Stimulated activated CD8-positive, alpha-beta memory T cell treated with anti-CD3 and anti-CD28 coated beads, Interleukin-2, amount 100 ng/mL, for 1 hour (primary cell): ENCODE measurements around the gene EIF4B.
"Not testable (repeated sequence)": the region's sequence is repeated elsewhere in the genome, so short reads cannot be mapped to it uniquely, and the experiment has no call there.

Experiments used
- DNase-seq, 2 donors: peaks; one replicate each; pipeline ENCODE4 v3.0.0-alpha.2; 2020; ENCODE audit warnings: low read depth in 2 of 2

EIF4B gene

GRCh38 chr12:53004178-53004577 lies 2.1 kb upstream of the EIF4B start:
- no peak for DNase-seq

- no peak for DNase-seq
Observed at GRCh38 chr12:53004582-53004981, 1.7 kb upstream of the EIF4B start.

GRCh38 chr12:53005215-53005985 lies 856 bp upstream of the EIF4B start:
- no peak for DNase-seq

GRCh38 chr12:53006810-53007309 lies 604 bp downstream of the EIF4B start:
- DNase-seq, result peak; percentile 48 to 59

DNA sequence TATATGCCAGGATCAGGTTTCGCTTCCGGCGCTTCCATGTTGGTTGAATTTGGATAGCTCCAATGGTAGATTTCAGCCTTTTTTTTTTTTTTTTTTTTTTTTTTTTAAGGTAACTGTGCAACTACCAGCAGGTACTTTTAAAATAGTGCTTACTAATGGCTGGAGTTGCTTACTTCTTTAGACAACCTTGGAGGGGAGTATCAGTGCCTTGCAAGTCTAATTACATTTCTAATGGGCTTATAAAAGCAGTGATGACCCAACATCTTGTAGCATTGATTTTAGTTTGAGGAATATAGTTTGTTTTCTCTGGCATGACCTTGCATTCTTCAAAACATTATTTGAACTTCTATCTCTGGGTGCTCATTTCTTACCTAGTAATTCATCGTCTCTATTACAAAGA lies 1.1 kb downstream of the EIF4B start:
- no peak for DNase-seq

DNA sequence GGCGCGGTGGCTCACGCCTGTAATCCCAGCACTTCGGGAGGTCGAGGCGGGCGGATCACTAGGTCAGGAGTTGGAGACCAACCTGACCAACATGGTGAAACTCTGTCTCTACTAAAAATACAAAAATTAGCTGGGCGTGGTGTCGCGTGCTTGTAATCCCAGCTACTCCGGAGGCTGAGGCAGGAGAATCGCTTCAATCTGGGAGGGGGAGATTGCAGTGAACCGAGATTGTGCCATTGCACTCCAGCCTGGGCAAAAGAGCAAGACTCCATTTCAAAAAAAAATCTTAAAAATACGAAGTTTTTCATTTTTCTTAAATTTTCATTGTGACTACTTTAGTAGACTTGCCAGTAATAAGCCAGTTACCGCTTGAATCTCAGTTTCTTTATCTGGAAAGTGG lies 2.5 kb downstream of the EIF4B start:
- not testable (repeated sequence) for DNase-seq

DNA sequence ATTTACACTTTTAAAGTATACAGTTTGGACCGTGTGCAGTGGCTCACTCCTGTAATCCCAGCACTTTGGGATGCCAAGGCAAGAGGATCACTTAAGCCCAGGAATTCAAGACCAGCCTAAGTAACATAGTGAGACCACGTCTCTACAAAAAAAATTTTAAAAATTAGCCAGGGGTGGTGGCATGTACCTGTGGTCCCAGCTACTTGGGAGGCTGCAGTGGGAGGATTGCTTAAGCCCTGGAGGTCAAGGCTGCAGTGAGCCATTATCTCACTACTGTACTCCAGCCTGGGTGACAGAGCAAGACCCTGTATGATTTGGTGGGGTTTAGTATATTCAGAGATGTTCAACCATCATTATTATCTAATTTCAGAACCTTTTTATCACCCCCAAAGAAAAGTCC lies 4.7 kb downstream of the EIF4B start:
- no peak for DNase-seq

GRCh38 chr12:53011889-53012288 lies 5.6 kb downstream of the EIF4B start:
- no peak for DNase-seq

DNA sequence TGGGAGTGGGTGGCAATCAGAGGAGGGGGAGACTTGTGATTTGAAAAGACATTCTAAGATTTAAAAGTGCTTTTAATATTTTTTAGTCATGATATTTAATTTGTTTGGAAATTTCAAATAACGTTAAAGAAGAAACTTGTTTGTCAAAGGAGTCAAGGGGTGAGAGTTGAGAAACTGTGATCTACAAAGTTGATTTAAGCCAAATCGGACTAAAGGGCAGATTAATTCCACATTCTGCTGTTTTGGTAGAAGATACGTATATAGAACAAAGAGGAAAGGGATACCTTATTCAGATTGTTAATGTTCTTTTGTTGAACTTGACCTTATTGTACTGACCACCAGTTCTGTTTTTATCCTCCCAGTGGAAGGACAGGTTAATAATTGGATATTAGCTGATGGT lies 6.7 kb downstream of the EIF4B start:
- no peak for DNase-seq

DNA sequence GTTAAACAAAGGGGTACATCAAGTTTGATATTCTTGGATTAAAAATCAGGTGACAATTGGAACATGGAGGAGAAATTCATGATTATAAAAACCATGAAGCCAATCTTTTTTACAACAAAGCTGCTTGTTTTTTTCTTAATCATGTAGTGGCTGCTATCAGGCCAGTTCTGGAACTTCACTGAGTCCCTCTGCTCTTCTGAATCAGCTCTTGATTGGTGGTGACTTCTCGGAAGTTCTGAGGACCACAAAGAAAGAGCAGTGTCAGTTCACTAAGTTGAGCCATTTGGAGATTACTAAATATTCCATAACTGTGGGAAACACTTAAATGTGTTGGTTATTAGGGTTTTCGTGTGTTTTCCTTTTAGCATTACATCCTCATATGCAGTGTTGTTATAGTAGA lies 8.5 kb downstream of the EIF4B start:
- DNase-seq, result no peak

DNA sequence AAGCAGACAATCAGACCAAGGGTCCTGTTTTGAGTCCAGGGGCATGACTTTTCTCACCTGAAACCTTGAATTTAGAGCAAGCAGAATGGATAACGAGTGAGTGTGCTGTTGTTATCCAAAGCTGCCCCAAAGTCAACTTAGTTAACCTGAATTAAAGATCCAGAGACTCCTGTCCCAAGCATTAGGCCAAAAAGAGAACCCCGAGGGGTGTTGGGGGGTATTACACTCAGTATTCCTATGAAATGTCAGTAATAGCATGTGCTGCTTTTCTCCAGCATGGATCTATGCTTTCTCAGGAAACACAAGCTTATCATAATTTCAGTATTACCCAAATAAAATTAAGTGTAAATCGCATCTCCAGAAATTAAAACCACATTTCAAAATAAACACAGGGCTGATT lies 19.0 kb downstream of the EIF4B start:
- no peak for DNase-seq

- not testable (repeated sequence) for DNase-seq
Observed at GRCh38 chr12:53027014-53027413, 20.8 kb downstream of the EIF4B start.

DNA sequence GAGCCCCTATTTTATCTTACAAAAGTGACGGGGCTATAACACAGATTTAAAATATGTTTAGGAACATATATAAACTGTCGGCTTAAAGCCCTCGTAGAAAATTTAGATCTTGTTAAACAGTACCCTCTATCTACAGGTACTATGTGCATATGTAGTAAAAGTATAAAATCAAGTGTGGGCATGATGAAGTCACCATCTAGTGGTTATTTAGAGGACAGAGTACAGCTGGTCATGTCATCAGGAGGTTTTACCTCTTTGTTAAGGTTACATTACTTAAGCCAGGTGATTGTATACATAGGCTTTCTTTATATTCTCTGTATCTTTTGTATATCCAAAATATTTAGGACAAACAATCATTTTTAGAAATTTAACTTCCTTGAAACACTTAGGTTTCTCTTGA lies 25.4 kb downstream of the EIF4B start:
- no peak for DNase-seq

GRCh38 chr12:53033832-53034231 lies 27.6 kb downstream of the EIF4B start:
- DNase-seq, result not testable (repeated sequence)

GRCh38 chr12:53034459-53034858 lies 28.2 kb downstream of the EIF4B start:
- DNase-seq, result no peak

- no peak for DNase-seq
Observed at GRCh38 chr12:53036802-53037201, 30.5 kb downstream of the EIF4B start.

DNA sequence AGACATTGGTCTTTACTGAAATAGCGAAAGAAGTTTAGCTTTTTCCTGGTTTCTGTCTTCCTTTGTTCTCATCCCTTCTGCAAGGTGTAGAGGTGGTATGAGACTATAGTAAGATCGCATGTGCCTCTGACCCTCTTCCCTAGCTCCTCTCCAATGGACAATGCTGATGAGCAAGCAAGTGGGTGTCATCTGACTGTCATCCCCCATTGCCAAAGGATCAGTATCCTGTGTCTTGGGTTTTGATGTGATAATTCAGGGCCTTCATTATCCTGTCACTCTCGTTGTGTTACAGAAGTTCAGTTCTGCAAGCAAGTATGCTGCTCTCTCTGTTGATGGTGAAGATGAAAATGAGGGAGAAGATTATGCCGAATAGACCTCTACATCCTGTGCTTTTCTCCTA lies 33.6 kb downstream of the EIF4B start:
- no peak for DNase-seq

DNA sequence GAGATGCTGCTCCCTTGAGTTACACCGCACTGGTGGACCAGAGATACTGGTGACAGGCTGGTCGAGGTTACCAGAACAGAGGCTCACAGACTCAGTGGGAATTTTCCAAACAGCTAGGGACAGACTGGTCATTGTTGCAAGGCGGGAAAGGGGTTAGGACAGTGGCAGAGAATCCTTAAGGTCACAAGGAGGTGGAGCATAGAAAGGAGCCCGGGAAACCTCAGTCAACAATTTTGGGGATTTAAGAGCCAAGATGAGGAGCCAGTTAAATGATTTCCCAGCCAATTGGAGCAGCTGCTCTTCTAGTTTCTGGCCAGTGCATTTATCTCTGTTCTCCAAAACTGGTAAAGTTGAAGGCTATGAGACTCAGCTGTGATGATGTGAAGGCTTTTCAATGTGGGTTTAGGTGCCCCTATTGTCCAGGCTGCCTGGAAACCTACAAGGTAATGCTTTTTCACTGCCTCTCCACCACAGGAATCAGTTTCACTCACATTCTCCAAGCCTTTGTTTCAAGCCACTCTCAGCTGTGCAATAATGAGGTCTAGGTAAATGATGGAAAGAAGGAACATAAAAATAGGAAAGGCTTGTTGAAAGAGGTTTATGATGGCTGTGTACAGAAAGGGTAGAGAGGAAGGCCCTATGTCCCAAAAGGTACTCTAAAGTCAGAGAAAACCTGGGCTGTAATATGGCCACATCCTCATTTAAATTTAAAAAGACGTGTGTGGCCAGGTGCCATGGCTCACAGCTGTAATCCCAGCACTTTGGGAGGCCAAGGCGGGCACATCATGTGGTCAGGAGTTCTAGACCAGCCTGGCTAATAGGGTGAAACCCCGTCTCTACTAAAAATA lies 36.6 kb downstream of the EIF4B start:
- no peak for DNase-seq

DNA sequence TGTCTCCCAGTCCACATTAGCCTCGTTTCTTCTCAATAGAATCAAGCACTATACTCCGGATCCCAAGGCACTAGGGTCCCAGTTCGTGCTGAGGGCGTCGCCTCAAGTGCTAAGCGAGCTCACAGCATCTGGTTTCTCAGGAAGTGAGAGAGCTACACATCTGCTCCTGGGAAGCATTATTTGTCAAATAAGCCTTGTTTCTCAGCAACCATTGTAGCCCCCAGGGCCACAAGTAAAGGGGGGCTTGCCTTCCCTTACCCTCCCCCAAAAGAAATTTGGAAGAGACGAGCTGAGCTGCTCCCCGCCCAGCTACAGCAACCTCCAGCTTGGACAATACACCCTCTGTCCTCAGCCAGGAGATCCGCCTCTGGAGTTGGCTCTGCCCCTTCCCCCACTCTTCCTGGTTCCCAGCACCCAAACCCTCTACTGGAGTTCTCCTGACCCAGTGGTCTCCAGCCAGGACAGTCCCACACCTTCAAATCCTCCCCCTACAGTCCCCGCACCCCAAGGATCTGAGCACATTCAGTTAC lies 37.9 kb downstream of the EIF4B start:
- DNase-seq, result no peak

GRCh38 chr12:53044896-53045695 lies 38.8 kb downstream of the EIF4B start:
- DNase-seq, result no peak

- DNase-seq, result no peak
Observed at GRCh38 chr12:53045696-53046045, 39.4 kb downstream of the EIF4B start.

DNA sequence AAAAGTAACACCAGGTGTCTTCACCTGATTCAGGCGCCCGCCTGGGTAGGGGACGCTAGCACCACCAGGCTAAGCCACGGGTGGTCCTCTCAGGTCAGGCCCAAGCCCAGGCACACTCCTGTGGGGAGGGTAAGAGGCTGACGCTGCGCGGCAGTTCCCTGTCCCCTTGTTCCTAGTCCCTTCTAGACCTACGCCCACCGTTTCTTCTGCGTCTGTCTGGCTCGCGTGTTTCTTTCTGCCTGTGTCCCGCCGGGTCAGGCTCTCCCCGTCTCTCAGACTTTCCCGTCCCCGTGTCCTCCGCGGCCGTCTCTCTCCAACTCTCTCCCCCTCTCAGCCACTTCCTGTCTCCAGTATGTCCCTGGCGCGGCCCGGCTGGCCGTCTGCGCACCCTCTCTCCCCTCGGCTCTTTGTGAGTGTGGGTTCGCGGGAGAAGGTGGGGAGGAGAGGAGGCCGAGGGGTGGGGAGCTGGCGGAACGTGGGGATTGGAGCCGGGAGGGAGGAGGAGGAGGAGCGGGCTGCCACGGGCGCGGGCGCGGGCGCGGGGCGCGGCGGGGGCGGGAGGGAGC lies 40.5 kb downstream of the EIF4B start:
- DNase-seq, result peak; percentile 15 to 16
